NCI-H69 (cell line): ENCODE results near the gene H2AZ2.
A peak's percentile ranks its signal among the peaks of the same experiment; 100 is the strongest.
"Not testable (repeated sequence)": the region's sequence is repeated elsewhere in the genome, so short reads cannot be mapped to it uniquely, and the experiment has no call there.

ENCODE experiments used
- DNase-seq: peaks from one replicate; lab custom pipeline; 2025; lab: John Stamatoyannopoulos, UW

H2AZ2 gene

DNA sequence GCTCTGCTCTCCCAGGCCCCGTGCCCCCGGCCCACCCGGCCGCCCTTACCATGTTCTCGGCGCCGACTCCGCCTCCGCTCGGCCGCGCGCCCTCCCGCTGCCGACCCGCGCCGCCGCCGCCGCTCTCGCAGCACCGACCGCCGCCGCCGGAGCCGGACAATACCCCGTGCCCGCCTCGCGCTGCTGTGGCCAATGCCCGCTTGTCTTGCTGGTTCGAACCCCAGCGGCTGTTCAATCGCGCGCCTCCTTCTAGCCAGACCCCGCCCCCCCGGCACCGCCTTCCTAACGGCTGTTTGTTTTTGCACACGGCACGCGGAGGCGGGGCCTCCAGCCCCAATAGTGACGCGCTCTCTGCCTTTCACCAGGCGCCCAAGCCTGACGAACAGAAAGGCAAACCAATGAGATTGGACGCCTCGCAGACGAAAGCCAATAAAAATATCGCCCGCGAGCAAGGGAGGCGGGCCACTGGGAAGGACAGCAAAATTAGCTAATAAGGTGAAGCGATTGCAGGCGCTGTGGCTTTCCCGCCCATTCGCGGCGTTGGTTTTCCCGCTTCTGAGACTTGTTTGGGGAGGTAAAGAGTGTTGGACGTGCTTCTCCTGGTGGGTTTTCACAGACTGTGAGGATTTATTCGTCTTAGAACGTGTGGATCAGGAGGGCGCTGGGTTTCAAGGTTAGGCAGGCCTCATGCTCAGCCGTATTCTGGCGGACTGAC, at the start of gene H2AZ2:
Gene H2AZ2 (minus strand): TSS at position 168 of the 715 bp plus-strand sequence. CDS start 116 bp downstream, at position 52.
- DNase-seq: peak; percentile 100

GRCh38 chr7:44897309-44897708, 49.4 kb upstream of the H2AZ2 start:
- no peak for DNase-seq

DNA sequence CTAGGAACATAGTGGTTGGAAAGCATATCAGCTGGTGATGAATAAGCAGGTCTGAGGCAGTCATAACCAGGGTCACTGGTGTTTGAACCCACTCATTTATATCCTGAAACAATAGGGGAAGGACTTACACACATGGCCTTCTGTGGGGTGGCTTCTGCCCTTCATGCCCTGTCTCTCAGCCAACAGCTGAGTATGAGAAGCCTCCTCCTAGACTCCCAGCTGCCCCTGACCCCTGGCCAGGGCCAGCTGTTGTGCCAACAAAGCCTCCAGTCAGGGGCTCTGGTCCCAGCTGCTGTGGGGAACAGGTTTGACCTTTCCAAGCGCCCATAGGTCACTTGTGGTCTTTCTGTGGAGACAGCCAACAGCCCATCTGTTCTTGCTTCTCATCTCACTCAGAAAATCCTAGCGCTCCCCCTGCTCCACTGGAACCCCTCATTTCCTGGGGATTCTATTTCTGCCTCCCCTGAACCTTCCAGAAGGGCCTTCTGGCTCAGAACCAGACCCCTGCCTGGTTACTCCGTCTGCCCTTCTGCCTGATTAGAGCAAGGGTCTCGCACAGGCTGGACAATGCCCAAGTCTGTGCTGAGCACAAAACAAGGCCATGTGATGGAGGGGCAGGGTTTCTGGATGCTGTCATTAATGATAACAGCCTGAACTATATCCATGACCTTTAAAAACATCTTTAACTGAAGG, 47.1 kb upstream of the H2AZ2 start:
- DNase-seq: no peak

GRCh38 chr7:44893710-44894234, 45.9 kb upstream of the H2AZ2 start:
- DNase-seq: no peak

DNA sequence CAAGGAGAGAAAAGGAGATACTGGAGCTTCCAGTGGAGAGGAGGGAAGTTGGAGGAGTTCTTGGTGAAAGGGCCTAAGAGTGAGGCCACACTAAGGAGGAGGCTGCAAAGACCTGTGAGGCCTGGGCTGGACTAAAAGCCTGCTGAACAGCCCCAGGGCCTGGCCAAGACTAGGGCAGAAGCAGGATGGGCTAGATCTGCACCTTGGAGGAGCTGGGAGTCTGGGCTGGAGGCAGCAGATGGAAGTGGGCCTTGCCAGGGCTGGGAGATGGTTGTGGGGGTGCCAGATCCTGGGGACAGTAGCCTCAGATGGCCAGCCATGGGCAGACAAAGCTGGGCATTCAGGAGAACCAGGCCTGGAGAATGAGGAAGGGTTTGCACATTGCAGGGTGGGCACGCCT, 43.9 kb upstream of the H2AZ2 start:
- no peak for DNase-seq

DNA sequence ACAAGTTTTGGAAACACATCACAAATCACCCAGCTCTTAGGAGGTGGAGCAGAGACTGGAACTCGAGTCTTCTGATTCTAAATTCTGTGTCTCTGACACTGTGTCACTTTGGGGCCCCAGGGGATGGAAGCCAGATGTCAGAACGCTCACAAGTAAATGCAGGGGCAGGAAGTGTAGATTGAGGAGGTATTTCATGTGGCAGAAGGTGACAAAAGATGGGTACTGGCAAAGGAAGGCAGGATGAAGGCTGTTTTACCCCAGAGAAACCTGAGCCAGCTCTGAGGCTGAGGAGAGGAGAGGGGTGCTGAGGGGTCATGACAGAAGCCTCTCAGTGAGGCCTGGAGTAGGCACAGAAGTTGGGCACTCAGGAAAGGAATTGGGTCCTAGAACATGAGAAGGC, 43.5 kb upstream of the H2AZ2 start:
- DNase-seq: no peak

DNA sequence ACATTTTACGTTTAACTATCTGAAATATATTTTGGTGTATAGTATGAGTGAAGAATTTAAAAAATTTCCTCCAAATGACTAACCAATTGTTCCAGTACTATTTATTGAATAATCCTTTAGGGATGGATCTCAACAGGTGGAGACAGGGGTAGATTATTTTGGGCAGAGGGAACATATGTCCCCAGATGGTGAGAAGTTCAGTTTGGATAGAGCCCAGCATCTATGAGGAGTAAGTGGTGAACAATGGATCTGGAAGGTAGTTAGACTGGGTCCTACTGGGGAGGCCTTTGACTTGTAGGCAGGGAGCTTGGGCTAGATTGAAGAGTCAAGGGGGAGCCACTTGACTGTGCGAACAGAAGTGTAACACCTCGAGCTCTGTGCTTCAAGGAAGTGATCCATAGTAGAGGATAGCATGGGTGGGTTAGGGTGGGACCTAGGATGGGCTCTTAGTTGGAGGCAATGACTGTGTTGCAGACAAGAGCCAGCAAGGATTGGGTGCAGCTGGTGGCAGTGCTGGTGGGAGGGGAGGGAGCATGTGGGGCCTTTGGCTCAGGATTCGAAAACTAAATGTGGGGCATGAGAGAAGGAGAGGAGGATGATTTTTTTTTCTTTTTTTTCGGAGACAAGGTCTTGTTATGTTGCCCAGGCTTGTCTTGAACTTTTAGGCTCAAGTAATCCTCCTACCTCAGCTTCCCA, 41.3 kb upstream of the H2AZ2 start:
- no peak for DNase-seq

DNA sequence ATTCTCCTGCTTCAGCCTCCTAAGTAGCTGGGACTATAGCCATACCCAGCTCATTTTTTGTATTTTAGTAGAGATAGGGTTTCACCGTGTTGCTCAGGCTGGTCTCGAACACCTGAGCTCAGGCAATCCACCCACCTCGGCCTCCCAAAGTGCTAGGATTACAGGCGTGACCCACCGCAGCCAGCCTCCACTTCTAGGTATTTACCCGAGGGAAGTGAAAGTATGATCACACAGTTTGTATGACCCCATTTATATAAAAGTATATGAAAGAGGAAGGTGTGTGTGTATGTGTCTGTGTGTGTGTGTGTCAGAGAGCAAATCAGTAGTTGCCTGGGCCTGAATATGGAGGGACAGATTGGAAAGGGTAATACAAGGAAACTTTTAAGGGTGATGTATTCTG, 39.4 kb upstream of the H2AZ2 start:
- DNase-seq: no peak

- DNase-seq: peak; percentile 98
These were observed 37.8 kb upstream of the H2AZ2 start, which contains the start of gene PURB for GRCh38 chr7:44885394-44886317. Gene PURB (minus strand): TSS chr7:44885530. CDS start chr7:44885348, 182 bp downstream.

DNA sequence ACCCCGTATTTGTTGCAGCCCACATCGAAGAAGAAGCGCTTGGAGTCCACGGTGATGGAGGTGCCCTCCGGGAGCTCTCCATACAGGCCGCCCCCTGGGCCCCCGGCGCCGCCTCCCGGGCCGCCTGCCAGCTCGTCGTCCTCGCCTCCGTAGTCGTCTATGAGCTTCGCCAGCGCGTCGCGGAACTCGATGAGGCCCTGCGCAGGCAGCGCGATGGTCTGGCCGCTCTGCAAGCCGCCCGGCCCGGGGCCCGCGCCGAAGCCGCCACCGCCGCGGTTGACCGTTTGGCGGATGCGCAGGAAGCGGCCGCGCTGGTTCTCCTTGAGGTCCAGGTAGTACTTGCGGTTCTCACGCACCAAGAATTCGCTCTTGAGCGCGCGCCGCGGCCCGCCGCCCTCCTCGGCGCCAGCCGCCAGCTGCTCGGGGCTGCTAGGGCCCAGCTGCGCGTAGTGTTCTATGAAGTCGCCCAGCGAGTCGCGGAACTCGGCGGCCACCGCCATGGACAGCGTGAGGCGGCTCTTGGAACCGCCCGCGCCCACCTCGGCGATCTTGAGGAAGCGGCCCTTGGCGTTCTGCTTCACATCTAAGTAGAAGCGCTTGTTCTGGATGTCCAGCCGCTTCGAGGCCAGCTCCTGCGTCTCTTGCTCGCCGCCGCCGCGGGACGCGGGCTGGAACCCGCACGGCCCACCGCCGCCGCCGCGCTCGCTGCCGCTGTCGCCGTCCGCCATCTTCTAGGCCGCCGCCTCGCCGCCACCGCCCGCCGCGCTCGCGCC, 36.9 kb upstream of the H2AZ2 start:
- peak; percentile 78 for DNase-seq

- DNase-seq: peak; percentile 31
These were observed 36.2 kb upstream of the H2AZ2 start for GRCh38 chr7:44883961-44884620.

GRCh38 chr7:44882899-44883298, 35.0 kb upstream of the H2AZ2 start:
- DNase-seq: no peak

- peak; percentile 56 for DNase-seq
These were observed 33.7 kb upstream of the H2AZ2 start for GRCh38 chr7:44881610-44882009.

DNA sequence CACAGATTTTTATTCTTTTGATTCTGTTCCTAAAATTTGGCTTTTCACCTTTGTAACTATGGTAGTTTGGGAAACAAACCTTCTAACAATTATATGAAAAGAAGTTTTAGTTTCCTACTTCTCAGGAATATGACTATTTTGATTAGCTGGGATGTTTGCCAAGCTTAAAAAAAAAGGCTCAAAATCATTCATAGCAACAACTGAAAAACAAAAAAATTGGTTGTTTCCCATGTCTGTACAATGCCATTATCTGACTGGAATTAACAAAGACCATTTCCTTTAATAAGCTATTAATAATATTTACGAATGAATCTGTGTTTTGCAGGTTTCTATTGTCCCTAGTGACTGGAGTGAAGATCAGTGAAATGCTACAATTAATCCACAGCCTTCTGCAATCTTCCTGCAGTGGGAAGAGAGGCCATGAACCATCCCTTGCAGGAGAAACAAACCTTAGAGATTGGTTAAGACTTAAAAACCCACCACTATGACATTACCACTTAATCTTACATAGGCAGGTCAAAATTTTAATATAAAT, 33.2 kb upstream of the H2AZ2 start:
- no peak for DNase-seq

DNA sequence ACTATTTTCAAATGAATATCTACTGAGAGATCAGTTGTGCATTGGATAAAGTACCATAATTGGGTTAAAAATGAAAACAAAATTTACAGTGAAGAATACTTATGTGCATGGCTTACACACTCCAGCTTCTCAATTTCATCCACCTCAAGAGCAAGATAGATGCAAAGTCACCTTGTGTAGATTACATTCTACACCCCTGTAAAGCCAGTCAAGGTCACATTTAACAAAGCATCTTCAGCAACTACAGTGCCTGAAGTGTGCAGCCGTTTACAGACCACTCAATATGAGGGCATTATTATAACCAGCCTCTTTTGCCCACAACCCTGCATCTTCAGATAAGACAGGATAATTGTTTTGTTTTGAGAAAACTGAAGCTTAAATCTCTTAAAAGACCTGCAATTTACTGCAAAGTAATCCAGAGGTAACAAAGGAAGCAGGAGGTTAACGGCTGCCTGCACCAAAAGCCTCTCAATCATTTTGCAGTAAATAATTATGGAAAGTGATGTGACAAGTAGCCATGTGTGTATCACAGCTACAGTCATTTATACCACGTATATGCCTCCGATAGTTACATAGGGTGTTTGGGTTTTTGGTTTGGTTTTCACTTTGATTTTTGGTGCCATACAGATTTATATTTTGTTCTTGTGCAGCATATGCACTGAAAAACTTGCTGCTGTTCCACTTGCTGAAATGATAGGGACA, 32.6 kb upstream of the H2AZ2 start:
- peak; percentile 33 for DNase-seq

- no peak for DNase-seq
These were observed 28.5 kb upstream of the H2AZ2 start for GRCh38 chr7:44876393-44876792.

DNA sequence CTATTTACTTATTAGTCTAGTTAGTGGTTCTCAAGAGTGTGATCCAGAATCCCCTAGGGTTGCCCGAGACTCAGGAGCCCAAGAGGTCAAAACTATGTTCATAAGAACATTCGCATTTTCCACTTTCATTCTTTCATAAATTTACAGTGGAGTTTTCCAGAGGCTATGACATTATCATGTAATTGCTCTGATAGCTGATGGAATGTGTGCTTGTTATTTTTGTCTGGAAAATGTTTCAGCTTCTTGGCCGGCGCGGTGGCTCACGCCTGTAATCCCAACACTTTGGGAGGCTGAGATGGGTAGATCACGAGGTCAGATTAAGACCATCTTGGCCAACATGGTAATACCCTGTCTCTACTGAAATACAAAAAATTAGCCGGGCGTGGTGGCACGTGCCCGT, 27.4 kb upstream of the H2AZ2 start:
- no peak for DNase-seq

GRCh38 chr7:44872787-44873186, 24.9 kb upstream of the H2AZ2 start:
- DNase-seq: no peak

GRCh38 chr7:44871918-44872317, 24.0 kb upstream of the H2AZ2 start:
- not testable (repeated sequence) for DNase-seq
